ENCODE data around the gene SGPP2. TPM values are rescaled to one million over a fixed set of nuclear protein-coding genes. Genes with fewer than 3 reads are reported as not detected.

The SGPP2 gene
- total RNA-seq, 1 donor from 2014 or later: 0.25 TPM

GRCh38 chr2:222391743-222392285, 32.5 kb upstream of the SGPP2 start:
- Mint-ChIP-seq H3K36me3 (no peaks in the 10 kb centered on the region), H3K9me3 (peaks cover 10% of the 10 kb centered on the region), H3K4me3 (no peak overlapping the region), H3K4me1 (no peaks in the 10 kb centered on the region), H3K27me3 (ENCODE audit: low read depth) (peaks cover 32% of the 10 kb centered on the region), H3K27ac (no peak overlapping the region)
- no peak for TF ChIP-seq CTCF (IDR thresholded peaks at IDR 0.05; ENCODE audit: unreplicated experiment)
- no peak for DNase-seq (ENCODE audit: low spot score in 2 of 2, unreplicated experiment in 2 of 2)

DNA sequence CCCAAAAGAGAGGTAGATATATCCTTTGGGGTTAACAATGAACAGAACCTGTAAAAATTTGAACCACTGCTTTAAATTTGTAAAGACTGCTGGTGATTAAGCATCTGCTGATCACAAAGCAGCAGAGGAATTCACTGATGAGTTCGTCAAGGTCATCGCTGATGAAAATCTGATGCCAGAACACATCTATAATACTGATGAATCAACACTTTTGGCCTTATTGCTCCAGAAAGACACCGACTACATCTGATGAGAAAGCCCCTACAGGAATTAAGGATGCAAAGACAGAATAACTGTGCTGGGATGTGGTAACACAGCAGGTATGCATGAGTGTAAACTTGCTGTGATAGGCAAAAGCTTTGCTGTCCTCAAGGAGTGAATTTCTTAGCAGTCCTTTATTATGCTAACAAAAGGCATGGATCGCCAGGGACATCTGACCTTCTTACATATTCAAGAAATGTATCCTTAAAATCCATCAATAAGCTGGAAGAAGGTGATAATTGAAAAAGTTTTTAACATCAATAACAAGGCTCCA, 30.5 kb upstream of the SGPP2 start:
- Mint-ChIP-seq H3K36me3 (no peaks in the 10 kb centered on the region), H3K9me3 (peaks cover 10% of the 10 kb centered on the region), H3K4me3 (no peak overlapping the region), H3K27ac (no peak overlapping the region), H3K4me1 (no peaks in the 10 kb centered on the region), H3K27me3 (ENCODE audit: low read depth) (peaks cover 17% of the 10 kb centered on the region)
- no peak for TF ChIP-seq CTCF (IDR thresholded peaks at IDR 0.05; ENCODE audit: unreplicated experiment)
- DNase-seq (ENCODE audit: low spot score in 2 of 2, unreplicated experiment in 2 of 2): no peak

GRCh38 chr2:222398446-222398885, 25.9 kb upstream of the SGPP2 start:
- Mint-ChIP-seq H3K27ac (no peak overlapping the region), H3K9me3 (peaks cover 13% of the 10 kb centered on the region)
- TF ChIP-seq CTCF (IDR thresholded peaks at IDR 0.05; ENCODE audit: unreplicated experiment): no peak

DNA sequence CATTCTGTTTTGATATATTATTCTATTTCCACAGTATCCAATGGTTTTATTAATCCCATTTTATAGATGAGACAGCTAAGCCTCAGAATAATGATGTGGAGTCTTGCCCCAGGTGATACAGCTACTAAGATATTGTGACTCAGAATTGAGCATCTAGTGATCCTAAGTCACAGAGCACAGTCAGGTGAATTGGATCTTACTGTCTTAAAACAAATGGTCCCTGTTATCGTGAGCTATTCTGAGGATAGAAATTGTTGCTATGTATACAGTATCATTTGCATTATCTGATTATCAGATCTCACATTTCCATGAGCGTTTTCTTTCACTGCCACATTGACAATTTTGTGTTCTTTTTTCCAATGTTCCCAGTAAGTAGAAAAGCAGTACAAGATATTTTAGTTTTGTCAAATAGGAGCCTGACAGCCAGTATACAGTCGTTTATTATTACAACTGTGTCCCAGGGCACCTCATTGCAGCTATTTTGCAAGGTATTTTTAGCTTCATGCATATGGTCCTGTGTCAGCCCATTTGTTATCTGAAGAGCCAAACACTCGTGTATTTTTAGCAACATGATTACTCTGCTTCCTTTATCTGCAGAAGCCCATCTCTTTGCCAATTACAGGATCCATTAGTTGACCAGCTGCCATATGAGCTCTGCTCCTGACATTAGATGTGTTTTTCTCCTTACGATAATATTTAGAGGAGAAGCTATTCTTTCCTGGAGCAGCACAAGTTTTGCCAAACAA, 25.1 kb upstream of the SGPP2 start:
- no peak overlapping the region for H3K27ac Mint-ChIP-seq
- H3K36me3 Mint-ChIP-seq: no peaks in the 10 kb centered on the region
- peaks cover 13% of the 10 kb centered on the region for H3K9me3 Mint-ChIP-seq
- H3K4me3 Mint-ChIP-seq: no peak overlapping the region
- H3K27me3 Mint-ChIP-seq (ENCODE audit: low read depth): peaks cover 6% of the 10 kb centered on the region
- TF ChIP-seq CTCF (IDR thresholded peaks at IDR 0.05; ENCODE audit: unreplicated experiment): no peak
- no peak for DNase-seq (ENCODE audit: low spot score in 2 of 2, unreplicated experiment in 2 of 2)
- H3K4me1 Mint-ChIP-seq: no peaks in the 10 kb centered on the region

More at GRCh38 chr2:222398446-222398885, 25.9 kb upstream of the SGPP2 start:
- DNase-seq (ENCODE audit: low spot score in 2 of 2, unreplicated experiment in 2 of 2): no peak
- Mint-ChIP-seq H3K4me3 (no peak overlapping the region), H3K4me1 (no peaks in the 10 kb centered on the region), H3K27me3 (ENCODE audit: low read depth) (peaks cover 8% of the 10 kb centered on the region), H3K36me3 (no peaks in the 10 kb centered on the region)

DNA sequence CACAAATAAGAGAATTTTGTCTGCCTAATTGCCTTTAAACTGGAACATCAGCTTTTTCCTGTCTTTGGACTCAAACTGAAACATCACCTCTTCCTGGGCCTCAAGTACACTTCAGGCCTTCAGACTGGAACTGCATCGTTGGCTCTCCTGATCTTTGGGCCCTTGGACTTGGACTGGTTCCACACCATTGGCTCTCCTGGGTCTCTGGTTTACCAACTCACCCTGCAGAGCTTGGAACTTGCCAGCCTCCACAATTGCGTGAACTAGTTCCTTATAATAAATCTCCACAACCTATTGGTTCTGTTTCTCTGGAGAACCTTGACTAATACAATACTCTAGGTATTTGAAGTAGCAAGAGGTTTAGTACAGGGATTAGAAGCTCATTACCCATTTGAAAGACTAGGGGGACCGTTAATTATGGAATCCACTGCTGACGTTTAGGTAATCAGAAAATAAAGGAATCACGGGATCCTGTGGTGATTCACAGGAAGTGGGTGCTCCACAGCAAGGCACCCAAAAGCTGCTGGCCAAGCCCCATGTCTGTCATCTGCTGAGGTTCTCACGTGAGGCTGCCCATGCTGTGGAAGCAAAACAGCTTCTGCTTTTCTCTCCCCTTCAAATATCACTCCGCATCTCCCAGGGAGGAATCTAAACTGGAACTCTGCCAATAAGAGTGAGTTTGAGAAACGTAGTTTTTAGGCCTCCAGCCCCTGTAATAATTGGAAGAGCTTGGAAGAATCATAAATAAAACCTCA, 20.0 kb upstream of the SGPP2 start:
- Mint-ChIP-seq H3K27me3 (ENCODE audit: low read depth) (peaks cover 6% of the 10 kb centered on the region), H3K4me1 (peaks cover 13% of the 10 kb centered on the region), H3K36me3 (no peaks in the 10 kb centered on the region), H3K9me3 (peaks cover 3% of the 10 kb centered on the region), H3K27ac (no peak overlapping the region), H3K4me3 (no peak overlapping the region)
- no peak for TF ChIP-seq CTCF (IDR thresholded peaks at IDR 0.05; ENCODE audit: unreplicated experiment)
- no peak for DNase-seq (ENCODE audit: low spot score in 2 of 2, unreplicated experiment in 2 of 2)

All from mesothelial cell of epicardium (in vitro differentiated cells).